ENCODE results near the gene NADK2. TPM values are rescaled to one million over a fixed set of nuclear protein-coding genes. Genes with fewer than 3 reads are reported as not detected.

The NADK2 gene
- total and polyA plus RNA-seq, 2 donors from 2014 or later: 15.4 to 27.9 TPM

DNA sequence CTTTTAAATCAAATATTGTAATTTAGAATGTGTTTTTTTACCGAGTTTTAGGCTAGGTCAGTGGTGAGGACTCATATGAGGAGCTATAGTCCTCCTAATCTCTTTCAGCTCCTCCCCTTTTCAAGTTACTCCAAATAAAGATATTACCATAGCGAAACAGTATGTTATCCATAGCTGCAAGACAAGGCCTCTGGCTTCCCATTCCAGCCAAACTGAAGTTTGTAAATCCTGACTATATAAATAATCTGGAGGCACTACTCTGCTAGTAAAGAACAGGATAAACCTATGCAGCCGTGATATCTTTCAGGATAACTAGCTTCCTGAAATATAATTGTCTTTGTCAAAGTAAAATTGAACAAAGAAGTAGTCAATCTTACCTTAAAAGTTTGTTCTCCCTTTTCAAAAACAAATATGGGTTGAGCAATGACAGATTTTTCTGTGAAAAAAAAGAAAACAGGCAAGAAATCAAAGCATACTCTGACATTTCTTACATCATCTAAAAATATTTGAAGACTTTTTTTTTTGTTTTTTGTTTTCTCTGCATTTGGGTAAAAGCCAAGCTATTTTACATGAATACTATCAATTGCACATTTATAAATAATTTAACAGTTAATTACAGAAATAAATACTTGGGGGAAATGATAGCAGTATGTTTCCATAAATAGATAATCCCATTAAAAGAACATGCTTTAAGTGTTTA is 29.3 kb upstream of the NADK2 start:
- intact Hi-C loops (cut with DNase I): no loop called here
- peak in 1 of 5 donors; percentile 4 for DNase-seq
- Histone ChIP-seq H3K4me1 (ENCODE audit: control insufficient read depth in 2 of 3, insufficient read depth in 2 of 3, low read depth in 1 of 3, low read length in 3 of 3) (peaks cover 0 to 5% (median 0%) of the 10 kb centered on the region in 3 donors), H3K27ac (ENCODE audit: low read depth in 2 of 2, low read length in 2 of 2) (no peak overlapping the region), H3K27me3 (ENCODE audit: control insufficient read depth, insufficient read depth, low read length) (no peaks in the 10 kb centered on the region), H3K36me3 (ENCODE audit: control insufficient read depth in 2 of 3, insufficient read depth in 3 of 3, low read length in 3 of 3) (no peaks in the 10 kb centered on the region), H3K9ac (ENCODE audit: low read length in 3 of 3) (no peak overlapping the region), H3K9me3 (ENCODE audit: control insufficient read depth in 2 of 3, insufficient read depth in 1 of 3, low read length in 3 of 3) (no peaks in the 10 kb centered on the region), H3K4me3 (ENCODE audit: low read length in 3 of 3) (no peak overlapping the region)
- FAIRE-seq: no peak
- TF ChIP-seq, protein P1, sequence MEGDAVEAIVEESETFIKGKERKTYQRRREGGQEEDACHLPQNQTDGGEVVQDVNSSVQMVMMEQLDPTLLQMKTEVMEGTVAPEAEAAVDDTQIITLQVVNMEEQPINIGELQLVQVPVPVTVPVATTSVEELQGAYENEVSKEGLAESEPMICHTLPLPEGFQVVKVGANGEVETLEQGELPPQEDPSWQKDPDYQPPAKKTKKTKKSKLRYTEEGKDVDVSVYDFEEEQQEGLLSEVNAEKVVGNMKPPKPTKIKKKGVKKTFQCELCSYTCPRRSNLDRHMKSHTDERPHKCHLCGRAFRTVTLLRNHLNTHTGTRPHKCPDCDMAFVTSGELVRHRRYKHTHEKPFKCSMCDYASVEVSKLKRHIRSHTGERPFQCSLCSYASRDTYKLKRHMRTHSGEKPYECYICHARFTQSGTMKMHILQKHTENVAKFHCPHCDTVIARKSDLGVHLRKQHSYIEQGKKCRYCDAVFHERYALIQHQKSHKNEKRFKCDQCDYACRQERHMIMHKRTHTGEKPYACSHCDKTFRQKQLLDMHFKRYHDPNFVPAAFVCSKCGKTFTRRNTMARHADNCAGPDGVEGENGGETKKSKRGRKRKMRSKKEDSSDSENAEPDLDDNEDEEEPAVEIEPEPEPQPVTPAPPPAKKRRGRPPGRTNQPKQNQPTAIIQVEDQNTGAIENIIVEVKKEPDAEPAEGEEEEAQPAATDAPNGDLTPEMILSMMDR (IDR thresholded peaks at IDR 0.05; ENCODE audit: borderline replicate concordance, extremely low read depth, insufficient read depth): no peak

DNA sequence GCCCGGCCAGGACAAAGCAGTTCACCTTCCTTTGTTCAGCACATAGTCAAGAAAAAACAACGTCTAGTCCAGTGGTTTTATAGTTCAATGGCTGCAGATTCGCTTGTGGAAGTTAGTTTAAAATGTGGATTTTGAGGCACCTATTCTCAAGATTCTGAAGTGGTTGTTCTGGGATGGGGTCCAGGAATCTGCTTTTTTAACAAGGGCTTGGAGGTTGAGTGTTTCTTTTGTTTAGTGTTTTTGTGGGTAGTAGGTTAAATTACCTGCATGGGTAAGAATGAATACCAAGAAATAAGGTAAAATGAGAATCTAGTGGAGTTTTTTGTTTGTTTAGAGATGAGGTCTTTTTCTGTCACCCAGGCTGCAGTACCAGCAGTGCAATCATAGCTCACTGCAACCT is 28.4 kb upstream of the NADK2 start:
- Histone ChIP-seq H3K27me3 (ENCODE audit: control insufficient read depth, insufficient read depth, low read length) (no peaks in the 10 kb centered on the region), H3K36me3 (ENCODE audit: control insufficient read depth in 2 of 3, insufficient read depth in 3 of 3, low read length in 3 of 3) (no peaks in the 10 kb centered on the region), H3K9me3 (ENCODE audit: control insufficient read depth in 2 of 3, insufficient read depth in 1 of 3, low read length in 3 of 3) (no peaks in the 10 kb centered on the region), H3K27ac (ENCODE audit: low read depth in 2 of 2, low read length in 2 of 2) (no peak overlapping the region), H3K4me3 (ENCODE audit: low read length in 3 of 3) (no peak overlapping the region), H3K4me1 (ENCODE audit: control insufficient read depth in 2 of 3, insufficient read depth in 2 of 3, low read depth in 1 of 3, low read length in 3 of 3) (peaks cover 0 to 5% (median 0%) of the 10 kb centered on the region in 3 donors), H3K9ac (ENCODE audit: low read length in 3 of 3) (no peak overlapping the region)
- intact Hi-C loops (cut with DNase I): no loop called here
- no peak for DNase-seq
- TF ChIP-seq, protein P1 (IDR thresholded peaks at IDR 0.05; ENCODE audit: borderline replicate concordance, extremely low read depth, insufficient read depth): no peak
- no peak for FAIRE-seq

DNA sequence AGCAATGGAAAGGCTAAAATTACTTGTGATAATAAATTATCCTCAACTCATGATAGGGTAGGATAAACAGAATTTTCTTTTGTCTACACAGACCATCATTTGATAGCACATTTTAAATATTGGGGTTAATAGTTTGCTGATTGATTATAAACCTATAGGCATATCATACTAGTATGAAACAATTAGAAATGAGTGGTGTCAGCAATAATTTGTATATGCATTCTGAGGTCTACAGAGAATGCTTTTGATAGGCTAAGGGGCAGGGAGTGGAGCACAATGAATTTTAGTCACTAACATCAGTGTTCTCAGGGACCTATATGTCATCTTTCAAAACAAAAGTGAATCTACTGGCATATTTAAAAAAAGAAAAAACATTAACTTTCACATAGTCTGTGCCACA is 27.8 kb upstream of the NADK2 start:
- no peaks in the 10 kb centered on the region for H3K9me3 ChIP-seq (ENCODE audit: control insufficient read depth in 2 of 3, insufficient read depth in 1 of 3, low read length in 3 of 3)
- DNase-seq (no peak), FAIRE-seq (no peak)
- no peaks in the 10 kb centered on the region for H3K27me3 ChIP-seq (ENCODE audit: control insufficient read depth, insufficient read depth, low read length)
- intact Hi-C loops (cut with DNase I): no loop called here
- no peak overlapping the region for H3K4me3 ChIP-seq (ENCODE audit: low read length in 3 of 3)
- TF ChIP-seq, protein P1 (IDR thresholded peaks at IDR 0.05; ENCODE audit: borderline replicate concordance, extremely low read depth, insufficient read depth): no peak
- H3K36me3 ChIP-seq (ENCODE audit: control insufficient read depth in 2 of 3, insufficient read depth in 3 of 3, low read length in 3 of 3): no peaks in the 10 kb centered on the region
- no peak overlapping the region for H3K9ac ChIP-seq (ENCODE audit: low read length in 3 of 3)
- H3K4me1 ChIP-seq (ENCODE audit: control insufficient read depth in 2 of 3, insufficient read depth in 2 of 3, low read depth in 1 of 3, low read length in 3 of 3): peaks cover 0 to 5% (median 0%) of the 10 kb centered on the region in 3 donors
- no peak overlapping the region for H3K27ac ChIP-seq (ENCODE audit: low read depth in 2 of 2, low read length in 2 of 2)
